Neutrophil (primary cell): Measurements from ENCODE around the gene CALML5.
A peak's percentile ranks its signal among the peaks of the same experiment; 100 is the strongest.

Source experiments
- H3K27ac ChIP-seq: fragments of 200-600 bp; sonication (generic); 2 replicates; pipeline ENCODE4 v1.5.1; 2016; ENCODE audit warnings: mild to moderate bottlenecking, moderate library complexity
- H3K27me3 ChIP-seq: fragments of 200-600 bp; sonication (generic); 2 replicates; pipeline ENCODE4 v1.6.0; 2016; ENCODE audit warnings: mild to moderate bottlenecking
- H3K36me3 ChIP-seq: fragments of 200-600 bp; sonication (generic); 2 replicates; pipeline ENCODE4 v1.5.1; 2017
- H3K4me1 ChIP-seq, 2 experiments: fragments of 200-600 bp in 1 of 2; sonication (generic) in 1 of 2; 1 replicate in 1 of 2; 2 replicates in 1 of 2; pipeline versions ENCODE4 v1.5.1 to v1.6.1; 2013 to 2016; ENCODE audit warnings: low read depth in 1 of 2, low read length in 1 of 2, mild to moderate bottlenecking in 1 of 2, moderate library complexity in 1 of 2; ENCODE audit not compliant: control insufficient read depth in 1 of 2, insufficient read depth in 1 of 2
- H3K4me3 ChIP-seq, 2 experiments: fragments of 200-600 bp in 1 of 2; sonication (generic) in 1 of 2; 1 replicate in 1 of 2; 2 replicates in 1 of 2; pipeline ENCODE4 v1.5.1; 2013 to 2016; ENCODE audit warnings: low read depth in 1 of 2, low read length in 1 of 2, mild to moderate bottlenecking in 1 of 2, moderate library complexity in 1 of 2
- H3K9me3 ChIP-seq: fragments of 200-600 bp; sonication (generic); 2 replicates; pipeline ENCODE4 v1.5.1; 2016
- CTCF ChIP-seq: fragments of 200-600 bp; sonication (generic); IDR thresholded peaks from 2 replicates; pipeline ENCODE4 v1.5.1; 2016; ENCODE audit warnings: antibody characterized with exemption

CALML5 gene

DNA sequence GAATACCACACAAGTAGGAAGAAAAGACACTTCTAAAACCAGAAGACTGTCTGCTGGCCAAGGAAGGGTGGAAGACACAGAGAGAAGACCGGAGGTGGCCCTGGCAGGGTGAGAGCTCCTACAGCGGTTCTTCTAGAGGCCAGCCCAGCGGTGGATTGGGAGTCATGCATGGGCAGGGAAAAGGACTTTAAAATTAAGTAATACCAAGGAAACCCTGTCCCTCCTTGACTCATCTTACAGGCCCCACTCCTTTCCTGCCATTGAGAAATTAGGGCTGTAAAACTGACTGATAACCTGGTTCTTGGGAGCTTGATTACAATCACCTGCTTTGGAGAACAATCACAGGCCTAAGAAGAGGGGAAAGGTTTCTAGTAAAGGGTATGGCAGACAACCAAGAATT is 41.5 kb upstream of the CALML5 start:
- no peak overlapping the region for H3K27ac ChIP-seq
- no peak overlapping the region for H3K4me3 ChIP-seq
- no peak for TF ChIP-seq CTCF
- no peaks in the 10 kb centered on the region for H3K36me3 ChIP-seq
- H3K27me3 ChIP-seq = no peaks in the 10 kb centered on the region
- no peaks in the 10 kb centered on the region for H3K9me3 ChIP-seq
- H3K4me1 ChIP-seq = peaks cover 60% of the 10 kb centered on the region in 2 experiments

DNA sequence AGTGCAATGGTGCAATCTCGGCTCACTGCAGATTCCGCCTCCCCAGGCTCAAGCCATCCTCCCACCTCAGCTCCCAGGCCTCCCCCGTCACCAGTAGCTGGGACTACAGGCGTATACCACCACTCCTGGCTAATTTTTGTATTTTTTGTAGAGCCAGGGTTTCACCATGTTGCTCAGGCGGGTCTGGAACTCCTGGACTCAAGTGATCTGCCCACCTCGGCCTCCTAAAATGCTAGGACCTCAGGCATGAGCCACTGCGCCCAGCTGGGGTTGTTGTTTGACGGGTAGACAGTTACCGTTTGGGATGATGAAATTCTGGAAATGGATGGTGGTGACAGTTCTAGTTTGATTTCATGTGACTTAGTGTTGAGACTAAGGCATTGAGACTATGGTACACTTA is 40.7 kb upstream of the CALML5 start:
- TF ChIP-seq CTCF = no peak
- no peaks in the 10 kb centered on the region for H3K27me3 ChIP-seq
- no peaks in the 10 kb centered on the region for H3K36me3 ChIP-seq
- H3K27ac ChIP-seq = no peak overlapping the region
- H3K4me3 ChIP-seq = no peak overlapping the region
- no peaks in the 10 kb centered on the region for H3K9me3 ChIP-seq
- peaks cover 57 to 60% of the 10 kb centered on the region in 2 experiments for H3K4me1 ChIP-seq

DNA sequence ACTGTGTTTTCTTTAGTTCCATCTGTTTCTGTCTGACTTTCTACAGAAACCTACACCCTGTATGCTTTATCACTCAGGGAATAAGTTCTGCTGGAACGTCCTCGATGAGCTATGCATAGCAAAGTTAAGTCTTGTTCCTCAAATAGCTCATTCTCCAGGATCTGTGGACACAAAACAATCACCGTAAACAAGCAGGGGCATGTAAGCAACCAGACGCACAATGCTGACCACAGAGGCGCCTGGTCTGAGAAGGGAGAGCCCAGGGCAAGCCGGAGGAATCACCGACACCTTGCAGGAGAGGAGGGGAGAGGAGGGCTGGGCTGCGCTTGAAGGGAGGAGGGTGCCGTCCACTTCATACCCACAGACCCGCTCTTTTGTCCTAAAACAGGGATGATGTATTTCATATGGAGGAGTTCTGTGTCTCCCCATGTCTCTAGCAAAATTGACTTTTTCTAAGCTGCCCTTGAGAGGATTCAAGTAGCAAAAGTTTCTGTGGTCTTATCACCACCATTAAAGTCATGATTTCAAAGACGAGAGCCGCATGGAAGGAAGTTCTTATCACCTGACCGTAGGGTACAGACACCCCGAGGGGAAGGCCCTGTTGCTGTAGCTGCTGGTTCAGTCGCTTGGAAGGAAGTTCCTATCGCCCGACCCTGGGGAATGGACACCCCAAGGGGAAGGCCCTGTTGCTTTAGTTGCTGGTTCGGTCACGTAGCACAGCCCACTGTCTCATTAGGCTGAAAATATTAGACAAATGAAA is 39.7 kb upstream of the CALML5 start:
- peaks cover 57 to 60% of the 10 kb centered on the region in 2 experiments for H3K4me1 ChIP-seq
- no peak for TF ChIP-seq CTCF
- H3K27me3 ChIP-seq = no peaks in the 10 kb centered on the region
- no peaks in the 10 kb centered on the region for H3K36me3 ChIP-seq
- H3K9me3 ChIP-seq = no peaks in the 10 kb centered on the region
- H3K4me3 ChIP-seq = no peak overlapping the region
- H3K27ac ChIP-seq = peak overlapping the region; percentile 61

DNA sequence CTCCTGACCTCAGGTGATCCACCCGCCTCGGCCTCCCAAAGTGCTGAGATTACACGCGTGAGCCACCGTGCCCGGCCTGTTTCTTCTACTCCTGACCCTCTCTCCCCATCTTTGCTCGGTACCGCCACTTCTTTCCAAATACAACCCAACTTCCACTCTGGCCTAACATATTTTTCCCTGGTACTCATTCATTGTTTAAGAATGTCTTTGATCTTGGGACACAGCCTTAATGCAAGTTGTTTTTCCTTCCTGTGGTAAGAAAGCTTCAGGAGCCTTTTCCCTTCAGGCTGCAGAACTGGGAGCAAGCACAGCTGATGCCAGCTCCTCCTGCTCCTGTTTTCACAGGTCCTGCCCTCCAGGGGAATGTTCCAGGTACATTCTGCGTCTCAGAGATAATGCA is 39.1 kb upstream of the CALML5 start:
- H3K27ac ChIP-seq = peak overlapping the region; percentile 61
- no peaks in the 10 kb centered on the region for H3K9me3 ChIP-seq
- TF ChIP-seq CTCF = no peak
- H3K27me3 ChIP-seq = no peaks in the 10 kb centered on the region
- no peaks in the 10 kb centered on the region for H3K36me3 ChIP-seq
- H3K4me3 ChIP-seq = no peak overlapping the region
- H3K4me1 ChIP-seq = peaks cover 52 to 54% of the 10 kb centered on the region in 2 experiments

GRCh38 chr10:5537684-5538083 is 38.3 kb upstream of the CALML5 start:
- no peaks in the 10 kb centered on the region for H3K9me3 ChIP-seq
- no peak overlapping the region for H3K27ac ChIP-seq
- H3K27me3 ChIP-seq = no peaks in the 10 kb centered on the region
- no peak overlapping the region for H3K4me3 ChIP-seq
- TF ChIP-seq CTCF = no peak
- H3K4me1 ChIP-seq = peaks cover 44 to 52% of the 10 kb centered on the region in 2 experiments
- H3K36me3 ChIP-seq = no peaks in the 10 kb centered on the region
